Stimulated activated CD8-positive, alpha-beta memory T cell treated with anti-CD3 and anti-CD28 coated beads, Interleukin-2, amount 100 ng/mL, for 48 hours (primary cell): ENCODE measurements around the gene LLGL2.
A peak's percentile ranks its signal among the peaks of the same experiment; 100 is the strongest.

Experiments used
- DNase-seq, 2 donors: peaks; one replicate each; pipeline ENCODE4 v3.0.0-alpha.2; 2020; ENCODE audit warnings: low read depth in 2 of 2

Gene LLGL2

GRCh38 chr17:75612906-75613626 lies 87.6 kb downstream of the LLGL2 start:
- no peak for DNase-seq

DNA sequence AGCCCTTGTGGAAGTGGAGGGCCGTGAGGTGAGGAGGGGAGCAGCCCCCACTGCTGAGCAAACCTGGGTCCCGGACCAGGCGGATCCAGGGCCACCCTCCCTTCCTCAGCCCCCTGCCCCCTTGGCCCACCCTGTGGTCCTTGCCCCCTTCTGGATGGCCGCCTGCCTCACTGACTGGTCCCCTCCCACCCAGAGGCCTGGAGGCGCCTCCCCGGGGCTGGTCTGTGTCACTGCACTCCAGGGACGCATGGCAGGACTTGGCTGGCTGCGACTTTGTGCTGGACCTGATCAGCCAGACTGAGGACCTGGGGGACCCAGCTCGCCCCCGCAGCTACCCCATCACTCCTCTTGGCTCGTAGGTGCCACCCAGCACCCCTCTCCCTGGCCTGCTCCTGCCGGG lies 88.5 kb downstream of the LLGL2 start:
- DNase-seq: no peak

GRCh38 chr17:75614556-75615270 lies 89.2 kb downstream of the LLGL2 start:
- DNase-seq: no peak

- no peak for DNase-seq
Measured at GRCh38 chr17:75615301-75615700, 89.8 kb downstream of the LLGL2 start.

GRCh38 chr17:75616521-75617122 lies 91.1 kb downstream of the LLGL2 start:
- DNase-seq: no peak

DNA sequence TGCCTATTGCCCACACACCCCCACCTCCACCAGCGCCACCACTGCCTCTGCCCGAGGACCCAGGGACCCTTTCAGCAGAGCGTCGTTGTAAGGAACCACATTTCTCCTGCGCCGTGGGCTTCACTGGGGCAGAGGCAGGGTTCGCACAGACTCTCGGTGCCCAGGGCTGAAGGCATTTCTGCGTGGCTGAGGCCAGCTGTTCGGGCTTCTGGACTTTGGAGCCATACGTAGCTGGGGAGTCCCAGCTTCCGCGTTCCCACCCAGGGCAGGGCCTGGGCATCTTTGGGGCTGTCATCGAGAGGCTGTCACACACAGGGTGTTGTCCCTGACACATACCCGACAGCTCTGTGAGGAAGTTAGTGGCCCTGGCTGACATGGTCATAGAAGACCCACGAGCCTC lies 91.7 kb downstream of the LLGL2 start:
- DNase-seq: no peak

DNA sequence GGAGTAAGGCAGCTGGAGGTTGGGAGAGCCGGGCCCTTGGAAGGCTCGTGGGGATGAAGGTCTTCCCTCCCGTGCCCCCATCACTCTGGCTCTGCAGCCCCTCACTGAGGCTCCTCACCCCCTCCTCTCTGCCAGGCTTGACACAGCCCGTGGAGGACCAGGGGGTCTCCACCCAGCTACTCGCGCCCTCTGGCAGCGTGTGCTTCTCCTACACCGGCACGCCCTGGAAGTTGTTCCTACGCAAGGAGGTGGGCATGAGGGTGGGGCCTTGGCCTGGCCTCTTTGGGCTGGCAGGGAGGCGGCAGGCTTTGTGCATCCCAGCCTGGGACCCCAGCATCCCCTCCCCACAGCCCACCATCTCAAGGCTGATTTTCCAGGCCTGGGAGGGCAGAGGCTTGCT lies 92.2 kb downstream of the LLGL2 start:
- no peak for DNase-seq

DNA sequence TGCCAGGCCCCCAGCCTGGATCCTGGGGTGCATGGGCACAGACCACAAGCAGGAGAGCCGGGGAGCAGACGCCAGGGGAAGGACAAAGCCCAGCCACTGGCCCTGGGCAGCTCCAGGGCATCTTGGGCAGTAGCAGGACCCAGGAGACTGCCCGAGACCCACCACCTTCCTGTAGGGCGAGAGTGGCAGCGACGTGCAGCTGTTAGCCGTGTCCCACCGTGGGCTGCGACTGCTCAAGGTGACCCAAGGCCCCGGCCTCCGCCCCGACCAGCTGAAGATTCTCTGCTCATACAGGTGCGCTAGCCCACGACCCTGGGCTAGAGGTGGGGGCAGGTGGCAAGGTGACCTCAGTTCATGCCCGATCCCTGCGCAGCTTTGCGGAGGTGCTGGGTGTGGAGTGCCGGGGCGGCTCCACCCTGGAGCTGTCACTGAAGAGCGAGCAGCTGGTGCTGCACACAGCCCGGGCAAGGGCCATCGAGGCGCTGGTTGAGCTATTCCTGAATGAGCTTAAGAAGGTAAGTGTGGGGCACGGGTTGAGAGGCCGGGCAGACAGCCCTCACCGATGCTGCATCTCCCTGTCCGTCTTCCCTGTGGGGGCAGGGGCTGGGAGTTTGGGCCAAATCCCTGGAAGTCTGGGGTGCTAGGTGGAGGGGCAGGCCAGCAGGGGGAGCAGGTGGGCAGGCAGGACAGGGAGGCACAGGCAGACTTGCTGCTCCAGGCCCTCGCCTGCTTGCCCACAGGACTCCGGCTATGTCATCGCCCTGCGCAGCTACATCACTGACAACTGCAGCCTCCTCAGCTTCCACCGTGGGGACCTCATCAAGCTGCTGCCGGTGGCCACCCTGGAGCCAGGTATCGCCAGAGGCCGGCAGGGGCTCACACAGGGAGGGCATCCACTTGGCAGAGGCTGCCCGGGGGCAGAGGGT lies 94.3 kb downstream of the LLGL2 start:
- peak; percentile 14 to 20 for DNase-seq

DNA sequence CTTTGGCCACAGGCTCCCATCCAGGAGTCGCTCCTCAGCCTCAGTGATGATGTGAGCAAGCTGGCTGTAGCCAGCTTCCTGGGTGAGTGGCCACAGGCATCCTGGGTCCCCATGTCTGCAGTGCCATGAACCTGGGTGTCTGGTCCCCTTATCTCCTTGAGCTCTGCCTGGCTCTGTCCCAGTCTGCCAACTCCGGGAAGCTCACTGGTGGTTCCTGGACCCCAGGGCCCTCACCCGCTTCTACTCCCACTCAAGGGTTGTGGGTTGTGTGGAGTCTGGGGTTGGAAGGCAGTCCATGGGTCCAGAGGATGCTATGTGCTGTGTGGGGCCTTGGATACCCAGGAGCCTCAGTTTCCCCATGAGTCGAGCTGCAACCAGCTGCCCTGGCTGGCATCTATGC lies 96.0 kb downstream of the LLGL2 start:
- DNase-seq: no peak

DNA sequence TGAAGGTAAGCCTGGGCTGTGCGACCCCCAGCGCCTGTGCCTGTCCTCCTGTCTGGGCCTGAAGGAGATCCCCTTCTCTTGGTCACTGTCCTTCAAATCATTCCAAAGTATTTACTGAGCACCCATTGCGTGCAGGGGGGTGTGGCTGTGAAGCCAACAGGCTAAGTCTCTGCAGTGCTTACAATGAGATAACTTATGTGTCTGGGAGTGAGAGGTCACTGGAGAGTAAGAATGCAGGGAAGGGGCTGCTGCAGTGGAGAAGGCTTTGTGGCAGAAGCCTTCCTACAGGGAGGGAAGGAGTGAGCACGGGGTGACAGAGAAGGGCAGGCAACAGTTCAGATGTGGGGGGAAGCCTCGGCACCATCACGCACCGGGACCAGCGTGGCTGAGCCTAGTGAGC lies 96.6 kb downstream of the LLGL2 start:
- no peak for DNase-seq

DNA sequence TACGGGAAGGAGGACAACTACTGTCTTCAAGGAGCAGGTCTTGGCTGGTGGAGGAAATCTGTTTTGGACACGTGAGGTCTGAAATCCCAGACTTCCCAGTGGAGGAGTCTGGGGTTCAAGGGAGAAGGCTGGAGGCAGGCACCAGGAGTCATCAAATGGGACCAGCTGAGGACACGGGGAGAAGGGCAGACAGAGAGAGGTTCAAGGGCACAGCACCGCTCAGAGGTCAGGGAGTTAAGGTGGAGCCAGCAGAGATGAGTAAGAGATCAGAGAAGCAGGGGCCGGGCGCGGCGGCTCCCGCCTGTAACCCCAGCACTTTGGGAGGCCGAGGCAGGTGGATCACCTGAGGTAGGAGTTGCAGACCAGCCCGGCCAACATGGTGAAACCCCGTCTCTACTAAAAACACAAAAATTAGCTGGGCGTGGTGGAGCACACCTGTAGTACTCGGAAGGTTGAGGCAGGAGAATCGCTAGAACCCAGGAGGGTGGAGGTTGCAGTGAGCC lies 97.3 kb downstream of the LLGL2 start:
- DNase-seq: no peak

DNA sequence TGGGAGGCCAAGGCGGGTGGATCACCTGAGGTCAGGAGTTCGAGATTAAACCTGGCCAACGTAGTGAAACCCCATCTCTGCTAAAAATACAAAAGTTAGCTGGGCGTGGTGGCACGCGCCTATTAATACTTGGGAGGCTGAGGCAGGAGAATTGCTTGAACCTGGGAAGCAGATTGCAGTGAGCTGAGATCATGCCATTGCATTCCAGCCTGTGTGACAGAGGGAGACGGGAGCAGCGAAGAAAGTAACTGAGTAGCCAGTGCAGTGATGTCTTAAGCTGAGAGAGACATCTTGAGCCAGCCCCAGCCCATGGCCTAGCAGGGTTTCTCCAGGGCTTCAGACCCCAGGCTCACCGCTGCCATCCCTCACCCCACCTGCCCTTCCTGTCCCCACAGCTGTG lies 97.9 kb downstream of the LLGL2 start:
- DNase-seq: no peak

- no peak for DNase-seq
Measured at GRCh38 chr17:75624021-75624420, 98.5 kb downstream of the LLGL2 start.
